Activated CD4-positive, alpha-beta T cell treated with anti-CD3 and anti-CD28 coated beads, Interleukin-2, amount 50 U/mL, for 48 hours (primary cell): ENCODE results near the gene MNS1.
"Not testable (repeated sequence)": the region's sequence is repeated elsewhere in the genome, so short reads cannot be mapped to it uniquely, and the experiment has no call there.

Experiments used
- DNase-seq, 2 experiments: peaks; one replicate each; pipeline ENCODE4 v3.0.0-alpha.2; 2020

The MNS1 gene

GRCh38 chr15:56464893-56465520, at the start of gene MNS1:
Gene MNS1, minus strand, starts transcription at chr15:56465137. Its CDS starts 165 bp downstream, at chr15:56464972.
- DNase-seq: peak; percentile 67 to 75

GRCh38 chr15:56496635-56497034, 31.7 kb upstream of the MNS1 start:
- DNase-seq: no peak

- DNase-seq: no peak
Observed at GRCh38 chr15:56495533-56495932, 30.6 kb upstream of the MNS1 start.

- no peak for DNase-seq
Observed at GRCh38 chr15:56495053-56495452, 30.1 kb upstream of the MNS1 start.

GRCh38 chr15:56492791-56493555, 28.0 kb upstream of the MNS1 start:
- no peak for DNase-seq

- DNase-seq: no peak
Observed at GRCh38 chr15:56492236-56492635, 27.3 kb upstream of the MNS1 start.

- peak; percentile 58 to 69 for DNase-seq
Observed at GRCh38 chr15:56491110-56491722, 26.3 kb upstream of the MNS1 start.

GRCh38 chr15:56490461-56490860, 25.5 kb upstream of the MNS1 start:
- no peak for DNase-seq

GRCh38 chr15:56486206-56486605, 21.3 kb upstream of the MNS1 start:
- not testable (repeated sequence) for DNase-seq

GRCh38 chr15:56485426-56485825, 20.5 kb upstream of the MNS1 start:
- DNase-seq: not testable (repeated sequence)

- DNase-seq: no peak
Observed at GRCh38 chr15:56484287-56484686, 19.4 kb upstream of the MNS1 start.

- DNase-seq: no peak
Observed at GRCh38 chr15:56475351-56475750, 10.4 kb upstream of the MNS1 start.

GRCh38 chr15:56473017-56473416, 8.1 kb upstream of the MNS1 start:
- no peak for DNase-seq

GRCh38 chr15:56472278-56472677, 7.3 kb upstream of the MNS1 start:
- no peak for DNase-seq

GRCh38 chr15:56471440-56472069, 6.6 kb upstream of the MNS1 start:
- no peak for DNase-seq

GRCh38 chr15:56469483-56469882, 4.5 kb upstream of the MNS1 start:
- DNase-seq: no peak

GRCh38 chr15:56468401-56468800, 3.5 kb upstream of the MNS1 start:
- DNase-seq: no peak

GRCh38 chr15:56467616-56468015, 2.7 kb upstream of the MNS1 start:
- no peak for DNase-seq

GRCh38 chr15:56460947-56461346, 4.0 kb downstream of the MNS1 start:
- no peak for DNase-seq

- no peak for DNase-seq
Observed at GRCh38 chr15:56460071-56460470, 4.9 kb downstream of the MNS1 start.

- DNase-seq: no peak
Observed at GRCh38 chr15:56459096-56459495, 5.8 kb downstream of the MNS1 start.

- no peak for DNase-seq
Observed at GRCh38 chr15:56456229-56456628, 8.7 kb downstream of the MNS1 start.

- no peak for DNase-seq
Observed at GRCh38 chr15:56454836-56455235, 10.1 kb downstream of the MNS1 start.

GRCh38 chr15:56445746-56446145, 19.2 kb downstream of the MNS1 start:
- DNase-seq: no peak
